ENCODE data around the gene ARMH2.
"Not testable (repeated sequence)": the region's sequence is repeated elsewhere in the genome, so short reads cannot be mapped to it uniquely, and the experiment has no call there.

ARMH2 gene

GRCh38 chr6:24809728-24810127, 11.0 kb upstream of the ARMH2 start:
- no peak for DNase-seq

GRCh38 chr6:24807584-24807983, 8.9 kb upstream of the ARMH2 start:
- no peak for DNase-seq

GRCh38 chr6:24802271-24803059, 3.7 kb upstream of the ARMH2 start:
- no peak for DNase-seq

- DNase-seq = no peak
Measured at GRCh38 chr6:24799541-24799915, 811 bp upstream of the ARMH2 start.

- no peak for DNase-seq
Measured at GRCh38 chr6:24797596-24798216, 1.0 kb downstream of the ARMH2 start.

- no peak for DNase-seq
Measured at GRCh38 chr6:24796616-24797290, 2.0 kb downstream of the ARMH2 start.

GRCh38 chr6:24795106-24795505, 3.6 kb downstream of the ARMH2 start:
- DNase-seq = no peak

- no peak for DNase-seq
Measured at GRCh38 chr6:24788031-24788665, 10.6 kb downstream of the ARMH2 start.

GRCh38 chr6:24780206-24780605, 18.5 kb downstream of the ARMH2 start:
- no peak for DNase-seq

- DNase-seq = no peak
Measured at GRCh38 chr6:24779416-24780016, 19.2 kb downstream of the ARMH2 start.

GRCh38 chr6:24778878-24779277, 19.8 kb downstream of the ARMH2 start:
- no peak for DNase-seq

- no peak for DNase-seq
Measured at GRCh38 chr6:24778121-24778520, 20.6 kb downstream of the ARMH2 start.

GRCh38 chr6:24777227-24777626, 21.5 kb downstream of the ARMH2 start:
- DNase-seq = no peak

GRCh38 chr6:24775520-24776058, 23.1 kb downstream of the ARMH2 start:
- no peak for DNase-seq

- peak; percentile 99 for DNase-seq
Measured at GRCh38 chr6:24774696-24775519, 23.8 kb downstream of the ARMH2 start, which contains the start of gene GMNN. TSS of gene GMNN (plus strand) at chr6:24774937. CDS start at chr6:24777247, 2,310 bp downstream.

GRCh38 chr6:24768361-24768760, 30.4 kb downstream of the ARMH2 start:
- DNase-seq = no peak

GRCh38 chr6:24766680-24767462, 31.8 kb downstream of the ARMH2 start:
- no peak for DNase-seq

GRCh38 chr6:24765968-24766367, 32.7 kb downstream of the ARMH2 start:
- DNase-seq = not testable (repeated sequence)

GRCh38 chr6:24764833-24765828, 33.6 kb downstream of the ARMH2 start:
- DNase-seq = not testable (repeated sequence)

- no peak for DNase-seq
Measured at GRCh38 chr6:24763578-24763977, 35.1 kb downstream of the ARMH2 start.

Measured in stimulated activated CD4-positive, alpha-beta T cell treated with anti-CD3 and anti-CD28 coated beads, Interleukin-2, amount 100 ng/mL, for 48 hours (primary cell).